SW480 (cell line): ENCODE data around the gene IGDCC3.
"Not testable (repeated sequence)": the region's sequence is repeated elsewhere in the genome, so short reads cannot be mapped to it uniquely, and the experiment has no call there.

Experiments
- DNase-seq: peaks from one replicate; pipeline ENCODE4 v3.0.0-alpha.2; 2016; ENCODE audit warnings: low spot score

Gene IGDCC3

GRCh38 chr15:65370885-65371284 is 6.9 kb downstream of the IGDCC3 start:
- DNase-seq: no peak

- no peak for DNase-seq
Measured at GRCh38 chr15:65369651-65370050, 8.2 kb downstream of the IGDCC3 start.

DNA sequence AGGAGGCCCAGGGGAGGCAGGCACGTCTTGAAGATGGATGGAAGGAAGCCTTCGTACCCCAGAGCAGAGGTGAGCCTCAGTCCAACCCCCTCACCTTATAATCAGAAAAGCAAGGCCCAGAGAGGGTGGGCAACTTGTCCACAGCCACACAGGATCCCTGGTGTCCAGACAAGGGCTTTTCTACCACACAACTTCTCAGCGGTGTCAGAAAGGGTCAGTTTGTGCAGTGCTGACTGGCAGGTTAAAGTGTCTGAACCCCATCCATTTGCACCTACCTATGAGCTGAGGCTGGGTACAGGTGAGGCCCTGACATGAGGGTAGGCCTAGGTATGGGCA is 8.6 kb downstream of the IGDCC3 start:
- no peak for DNase-seq

- no peak for DNase-seq
Measured at GRCh38 chr15:65368302-65369211, 9.2 kb downstream of the IGDCC3 start.

DNA sequence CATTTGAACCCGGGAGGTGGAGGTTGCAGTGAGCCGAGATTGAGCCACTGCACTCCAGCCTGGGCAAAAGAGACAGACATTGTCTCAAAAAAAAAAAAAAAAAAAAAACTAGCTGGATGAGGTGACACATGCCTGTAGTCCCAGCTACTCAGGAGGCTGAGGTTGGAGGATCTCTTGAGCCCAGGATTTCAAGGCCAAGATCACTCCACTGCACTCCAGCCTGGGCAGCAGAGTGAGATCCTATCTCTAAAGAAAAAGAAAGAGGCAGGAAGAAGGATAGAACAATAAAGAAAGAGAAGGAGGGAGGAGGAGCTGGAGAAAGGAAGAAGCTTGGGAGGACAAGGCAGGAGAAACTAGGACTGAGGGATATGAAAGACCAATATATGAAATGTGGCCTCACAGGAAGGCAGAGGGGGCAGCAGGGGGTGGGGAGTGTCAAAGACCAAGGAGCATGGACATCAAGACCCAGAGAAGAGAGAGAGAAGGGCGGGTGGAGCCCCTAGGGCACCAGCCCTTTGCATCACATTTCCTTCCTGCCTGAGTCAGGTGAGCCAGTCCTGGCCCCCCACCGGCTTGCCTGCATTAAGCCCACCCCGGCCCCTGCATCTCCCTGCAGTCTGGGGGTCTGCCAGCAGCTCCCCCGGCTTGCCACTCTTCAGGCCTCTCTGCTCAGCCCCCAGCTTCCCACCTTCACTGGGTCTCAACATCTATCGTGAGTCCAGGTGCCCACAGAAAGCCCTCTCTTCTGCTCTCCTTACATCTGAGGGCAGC is 11.5 kb downstream of the IGDCC3 start:
- DNase-seq: no peak

- no peak for DNase-seq
Measured at GRCh38 chr15:65365229-65365628, 12.6 kb downstream of the IGDCC3 start.

DNA sequence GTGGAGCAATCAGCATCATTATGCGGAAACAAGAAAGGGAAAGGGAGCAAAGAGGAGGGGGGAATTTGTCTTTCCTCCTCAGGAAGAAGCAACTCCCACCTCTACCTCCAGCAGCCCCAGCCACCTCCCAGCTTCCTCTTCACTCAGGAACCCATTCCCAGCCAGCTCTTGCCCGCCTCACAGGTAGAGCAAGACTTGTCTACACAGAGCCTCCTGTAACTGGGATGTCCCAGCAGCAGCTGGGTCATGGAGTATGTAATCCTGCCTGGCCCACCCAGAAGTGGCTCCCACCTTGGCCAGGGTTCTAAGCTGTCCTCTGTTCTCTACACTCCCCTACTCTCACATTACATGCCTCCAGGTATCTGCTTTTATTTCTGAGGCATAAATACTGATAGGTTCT is 14.0 kb downstream of the IGDCC3 start:
- DNase-seq: no peak

DNA sequence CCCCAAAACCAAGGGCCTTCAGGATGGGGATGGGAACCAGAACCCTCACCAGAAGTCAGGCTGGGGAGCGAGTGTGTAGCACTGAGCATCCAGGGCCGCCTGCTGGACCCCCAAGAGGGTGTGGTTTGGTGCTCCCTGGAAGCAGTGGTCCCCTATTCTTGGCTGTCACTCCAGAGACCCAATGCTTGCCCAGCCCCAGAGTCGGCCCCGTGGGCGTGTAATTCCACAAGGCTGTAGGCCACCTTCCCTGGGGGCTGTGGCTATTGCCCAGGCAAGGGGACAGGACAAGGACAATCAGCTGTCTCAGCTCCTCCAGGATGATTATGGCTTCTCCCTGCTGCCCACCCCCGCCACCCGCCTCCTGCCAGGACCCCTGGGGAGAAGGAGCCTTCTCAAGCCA is 14.5 kb downstream of the IGDCC3 start:
- no peak for DNase-seq

- no peak for DNase-seq
Measured at GRCh38 chr15:65362491-65362890, 15.3 kb downstream of the IGDCC3 start.

DNA sequence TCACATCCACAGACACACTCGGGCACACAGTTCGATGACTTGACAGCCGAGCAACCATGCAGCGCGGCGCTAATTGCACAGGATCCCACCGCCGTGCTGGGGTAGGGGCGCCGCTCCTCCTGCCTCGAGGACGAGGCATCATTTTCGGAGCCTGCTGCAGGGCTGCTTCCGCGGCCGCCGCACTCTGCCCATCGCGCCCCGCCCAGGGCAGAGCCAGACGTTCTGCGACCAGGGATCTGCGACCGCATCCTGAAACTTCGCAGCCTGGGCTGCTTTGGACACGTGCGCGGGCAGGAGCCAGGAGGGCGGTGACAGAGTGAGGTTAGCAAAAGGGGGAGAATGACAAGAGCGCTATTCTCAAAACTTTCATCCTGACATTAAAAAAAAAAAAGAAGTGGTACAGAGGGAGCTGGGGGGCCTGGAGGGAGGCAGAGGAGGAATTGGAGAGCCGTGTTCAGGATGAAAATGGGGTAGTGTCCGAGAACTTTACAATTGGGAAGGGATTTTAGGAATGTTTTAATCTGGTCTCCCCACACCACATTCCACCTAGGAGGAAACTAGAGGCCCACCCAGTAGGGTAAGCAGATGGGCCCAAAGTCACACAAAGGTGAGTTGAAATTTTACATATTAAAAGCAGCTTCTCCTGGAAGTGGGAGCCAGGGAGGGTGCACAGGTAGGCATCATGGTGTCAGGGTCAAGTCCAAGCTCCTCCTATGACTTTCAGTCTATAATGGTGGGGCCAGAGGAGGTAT is 15.9 kb downstream of the IGDCC3 start:
- no peak for DNase-seq

DNA sequence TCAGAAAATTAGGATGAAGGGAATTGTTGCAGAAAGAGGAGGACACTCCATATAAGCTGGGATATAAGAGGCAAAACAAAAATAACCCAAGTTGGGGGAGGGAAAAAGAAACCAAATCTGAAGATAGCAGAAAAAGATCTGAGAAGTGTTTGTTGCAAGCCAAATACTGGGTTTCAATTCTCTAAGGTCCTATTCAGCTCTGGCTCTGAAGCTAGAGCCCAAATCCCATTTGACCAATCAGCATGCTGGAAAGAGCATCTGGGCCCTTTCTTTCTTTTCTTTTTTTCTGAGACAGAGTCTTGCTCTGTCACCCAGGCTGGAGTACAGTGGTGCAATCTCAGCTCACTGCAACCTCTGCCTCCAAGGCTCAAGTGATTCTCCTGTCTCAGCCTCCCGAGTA is 17.3 kb downstream of the IGDCC3 start:
- no peak for DNase-seq

DNA sequence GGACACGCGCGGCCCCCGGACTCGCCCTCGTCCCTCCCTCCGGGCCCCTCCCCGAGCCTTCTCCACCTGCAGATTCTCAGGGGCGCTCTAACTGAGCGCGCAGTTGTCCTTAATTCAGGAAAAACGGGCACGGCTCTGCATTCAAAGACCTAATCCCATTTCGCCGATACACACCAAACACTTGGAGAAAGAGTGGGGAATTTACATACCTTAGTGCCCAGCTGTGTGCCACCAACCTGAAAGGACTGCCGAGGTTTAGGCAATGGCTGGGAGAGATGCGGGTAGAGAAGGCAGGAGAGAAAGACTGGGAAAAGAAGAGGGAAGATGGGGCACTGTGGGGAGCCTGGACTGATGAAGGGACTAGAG is 21.8 kb downstream of the IGDCC3 start:
- no peak for DNase-seq

- DNase-seq: peak; percentile 39
Measured at GRCh38 chr15:65355173-65355987, 22.4 kb downstream of the IGDCC3 start.

DNA sequence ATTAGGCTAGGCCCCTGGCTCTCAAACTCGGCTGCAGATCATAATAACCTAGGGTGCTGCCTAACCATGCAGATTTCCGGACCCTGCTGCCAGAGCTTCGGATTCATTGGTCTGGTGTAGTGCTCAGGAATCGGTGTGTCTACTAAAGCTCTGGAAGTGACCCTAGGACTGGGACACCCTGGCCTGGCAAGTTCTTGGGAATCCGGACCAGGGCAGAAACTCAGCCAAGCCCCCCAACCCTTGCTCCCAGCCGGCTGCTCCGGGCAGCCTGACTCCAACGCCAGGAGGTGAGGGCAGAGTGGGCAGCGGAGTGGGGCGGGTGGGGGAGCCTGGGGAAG is 23.0 kb downstream of the IGDCC3 start:
- DNase-seq: no peak

DNA sequence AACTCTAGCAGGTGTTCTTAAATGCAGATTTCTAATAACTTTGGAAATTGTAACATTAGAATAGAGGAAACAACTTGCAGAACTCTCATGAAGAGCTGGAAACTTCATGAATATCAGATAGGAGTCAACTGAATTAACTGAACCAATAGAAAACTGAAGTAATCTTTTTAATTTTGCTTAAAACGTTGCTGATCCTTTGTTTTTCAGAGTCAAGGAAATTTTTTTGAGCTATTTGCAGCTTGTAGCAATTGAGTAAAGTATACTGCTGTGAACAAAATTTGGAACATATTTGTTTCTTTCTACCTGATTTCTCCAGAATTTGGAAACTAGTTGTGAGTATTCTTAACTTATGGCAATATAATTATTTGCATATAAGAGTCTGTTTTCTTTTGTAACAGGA is 25.8 kb downstream of the IGDCC3 start:
- DNase-seq: not testable (repeated sequence)

- DNase-seq: no peak
Measured at GRCh38 chr15:65349338-65349737, 28.5 kb downstream of the IGDCC3 start.

- DNase-seq: not testable (repeated sequence)
Measured at GRCh38 chr15:65347756-65348155, 30.0 kb downstream of the IGDCC3 start.

DNA sequence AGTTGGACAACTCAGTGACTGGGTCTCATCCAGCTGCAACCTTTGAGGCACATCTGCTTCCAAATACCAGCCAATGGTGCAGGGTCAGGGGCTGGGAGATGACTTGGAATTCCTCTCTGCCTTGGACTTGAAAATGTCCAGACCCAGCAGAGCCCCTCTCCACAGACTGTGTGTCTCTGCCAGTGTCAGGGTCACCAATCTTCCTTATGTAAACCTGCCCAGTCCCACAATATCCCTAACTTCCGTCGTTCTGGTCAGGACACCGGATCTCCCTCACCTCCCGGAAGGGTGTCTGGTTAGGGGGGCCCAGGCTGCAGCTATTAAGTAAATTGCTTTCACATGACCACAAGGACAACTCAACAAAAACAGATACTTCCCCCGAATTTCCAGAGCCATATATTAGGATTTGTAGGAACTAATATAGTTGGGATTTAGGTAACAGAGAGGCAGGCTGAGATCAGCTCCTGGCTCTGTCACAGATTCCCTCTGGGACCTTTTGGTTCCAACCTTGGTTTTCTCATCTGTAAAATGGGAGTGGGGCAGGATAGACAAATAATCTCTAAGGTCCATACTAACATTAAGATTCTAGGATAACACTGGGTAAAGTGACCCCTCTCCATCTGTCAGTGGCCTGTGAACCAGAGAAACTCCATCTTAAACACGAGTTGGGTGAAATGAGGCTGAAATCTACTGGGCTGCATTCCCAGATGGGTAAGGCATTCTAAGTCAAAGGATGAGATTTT is 30.8 kb downstream of the IGDCC3 start:
- no peak for DNase-seq

- no peak for DNase-seq
Measured at GRCh38 chr15:65344914-65345275, 32.9 kb downstream of the IGDCC3 start.

DNA sequence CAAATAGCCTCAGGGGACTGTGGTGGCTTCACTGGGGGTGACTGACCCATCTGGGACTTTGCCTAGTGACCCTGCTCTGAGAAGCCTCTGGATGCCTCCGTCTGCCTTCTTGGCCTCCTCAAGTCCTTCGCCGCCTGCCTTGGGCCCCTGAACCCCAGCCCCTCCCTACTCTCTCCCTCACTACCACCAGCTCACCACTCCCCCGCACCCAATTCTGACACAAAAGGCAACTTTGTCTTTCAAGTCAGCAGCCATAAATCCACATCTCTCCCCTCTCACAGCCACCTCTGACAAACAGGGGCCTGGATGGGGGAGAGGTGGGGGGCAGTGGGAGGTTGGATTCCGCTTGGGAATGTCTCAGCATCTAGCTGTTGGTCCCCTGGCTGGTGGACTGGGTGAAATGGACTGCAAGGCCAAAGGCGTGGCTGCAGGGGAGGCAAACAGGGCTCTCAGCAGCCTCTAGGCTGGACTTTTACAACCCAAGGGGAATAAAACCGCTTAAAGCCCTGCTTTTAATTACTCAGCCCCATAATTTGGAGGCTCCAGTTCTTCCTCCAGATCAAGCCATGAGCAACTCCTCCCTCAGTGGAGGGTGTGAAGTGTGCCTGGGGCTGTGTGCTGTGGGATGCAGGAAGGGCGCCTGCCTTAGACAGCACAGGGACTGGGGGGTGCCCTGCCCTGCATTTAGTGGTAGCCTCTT is 33.4 kb downstream of the IGDCC3 start:
- no peak for DNase-seq
